Neural cell (in vitro differentiated cells): ENCODE results near the gene RRP1. TPM values are rescaled to one million over a fixed set of nuclear protein-coding genes. Genes with fewer than 3 reads are reported as not detected.

Source experiments
- H2AFZ ChIP-seq: fragments of 200-600, 300-800 bp; sonication (generic), shearing (Covaris generic); 2 replicates; pipeline ENCODE4 v1.6.0; 2014; ENCODE audit warnings: low read depth, mild to moderate bottlenecking, antibody characterized with exemption, low read length, moderate library complexity
- H3F3A ChIP-seq: fragments of 200-600 bp; shearing (Covaris generic); 2 replicates; pipeline ENCODE4 v1.6.1; 2016; ENCODE audit warnings: mild to moderate bottlenecking, moderate library complexity, mixed read lengths, antibody characterized with exemption, low read length; ENCODE audit not compliant: insufficient read depth, poor library complexity, severe bottlenecking
- H3K27ac ChIP-seq: fragments of 200-600, 300-800 bp; sonication (generic), shearing (Covaris generic); 2 replicates; pipeline ENCODE4 v1.5.1; 2014; ENCODE audit warnings: mild to moderate bottlenecking, low read length, moderate library complexity
- H3K27me3 ChIP-seq: fragments of 300-800, 200-600 bp; sonication (generic), shearing (Covaris generic); 2 replicates; pipeline ENCODE4 v1.6.0; 2014; ENCODE audit warnings: mild to moderate bottlenecking, low read depth, low read length, moderate library complexity; ENCODE audit not compliant: insufficient read depth
- H3K36me3 ChIP-seq: fragments of 300-800, 200-600 bp; sonication (generic), shearing (Covaris generic); 2 replicates; pipeline ENCODE4 v1.5.1; 2014; ENCODE audit warnings: mild to moderate bottlenecking, antibody characterized with exemption, low read length, moderate library complexity; ENCODE audit not compliant: insufficient read depth
- H3K4me2 ChIP-seq: fragments of 300-800, 200-600 bp; sonication (generic), shearing (Covaris generic); 2 replicates; pipeline ENCODE4 v1.6.0; 2014; ENCODE audit warnings: mild to moderate bottlenecking, low read length
- H3K4me3 ChIP-seq: fragments of 300-800, 200-600 bp; sonication (generic), shearing (Covaris generic); 2 replicates; pipeline ENCODE4 v1.5.1; 2014; ENCODE audit warnings: mild to moderate bottlenecking, low read length, moderate library complexity
- H3K79me2 ChIP-seq: fragments of 200-600 bp; shearing (Covaris generic); replicated peaks from 2 replicates; pipeline ENCODE4 v1.6.0; 2014; ENCODE audit warnings: mild to moderate bottlenecking, low read length, moderate library complexity; ENCODE audit not compliant: insufficient read depth
- H3K9ac ChIP-seq: fragments of 300-800, 200-600 bp; sonication (generic), shearing (Covaris generic); 2 replicates; pipeline ENCODE4 v1.6.1; 2016; ENCODE audit warnings: mild to moderate bottlenecking, low read length, mixed read lengths
- H3K9me2 ChIP-seq: fragments of 200-600 bp; shearing (Covaris generic); 2 replicates; pipeline ENCODE4 v1.6.1; 2016; ENCODE audit warnings: mild to moderate bottlenecking, low read length, mixed read lengths; ENCODE audit not compliant: insufficient read depth
- H3K9me3 ChIP-seq: fragments of 200-600, 300-800 bp; sonication (generic), shearing (Covaris generic); 2 replicates; pipeline ENCODE4 v1.6.1; 2016; ENCODE audit warnings: mild to moderate bottlenecking, mixed run types, low read length, moderate library complexity, mixed read lengths
- H4K20me1 ChIP-seq: fragments of 200-600 bp; shearing (Covaris generic); 2 replicates; pipeline ENCODE4 v1.6.1; 2016; ENCODE audit warnings: mild to moderate bottlenecking, mixed run types; ENCODE audit not compliant: insufficient read depth
- CTCF ChIP-seq: fragments of 450-650 bp; IDR thresholded peaks from 2 replicates; pipeline ENCODE4 v1.5.1; 2014; ENCODE audit warnings: antibody characterized with exemption, mild to moderate bottlenecking, moderate library complexity; ENCODE audit not compliant: poor library complexity, severe bottlenecking
- EP300 ChIP-seq: fragments of 450-650 bp; conservative IDR thresholded peaks from 2 replicates; pipeline ENCODE4 v1.6.1; 2014; ENCODE audit warnings: antibody characterized with exemption, mild to moderate bottlenecking, moderate library complexity; ENCODE audit not compliant: poor library complexity, severe bottlenecking
- EZH2 ChIP-seq: fragments of 200-600, 300-800 bp; shearing (Covaris generic), sonication (generic); IDR thresholded peaks from 2 replicates; pipeline ENCODE4 v1.6.1; 2014; ENCODE audit warnings: antibody characterized with exemption, low read length, borderline replicate concordance, mild to moderate bottlenecking; ENCODE audit not compliant: insufficient read depth, poor library complexity, severe bottlenecking
- MXI1 ChIP-seq: fragments of 450-650 bp; conservative IDR thresholded peaks from 2 replicates; pipeline ENCODE4 v1.6.1; 2014; ENCODE audit warnings: antibody characterized with exemption, mild to moderate bottlenecking; ENCODE audit not compliant: poor library complexity, severe bottlenecking
- POLR2AphosphoS5 ChIP-seq: IDR thresholded peaks from 2 replicates; pipeline ENCODE4 v1.6.1; 2012
- RAD21 ChIP-seq: fragments of 450-650 bp; conservative IDR thresholded peaks from 2 replicates; pipeline ENCODE4 v1.6.1; 2014; ENCODE audit warnings: antibody characterized with exemption, mild to moderate bottlenecking, moderate library complexity
- SMC3 ChIP-seq: fragments of 450-650 bp; conservative IDR thresholded peaks from 2 replicates; pipeline ENCODE4 v1.6.1; 2014; ENCODE audit warnings: antibody characterized with exemption, mild to moderate bottlenecking, moderate library complexity; ENCODE audit not compliant: poor library complexity
- TAF1 ChIP-seq: IDR thresholded peaks from 2 replicates; pipeline ENCODE4 v1.6.1; 2012; ENCODE audit warnings: low read depth
- polyA plus RNA-seq: library from polyadenylated mRNA; depleted of rRNA; stranded (reverse); fragments of >200 nt; gene quantifications from 2 replicates; pipeline ENCODE4 v1.2.3, GENCODE V29; 2014
- TF ChIP-seq, protein P1 (sequence below): IDR thresholded peaks from 2 replicates; pipeline ENCODE4 v1.6.1; 2012; ENCODE audit warnings: borderline replicate concordance

RRP1 gene
- polyA plus RNA-seq, 1 donor from 2014 or later = 35.8 TPM

GRCh38 chr21:43740497-43741156, 48.8 kb upstream of the RRP1 start:
- no peak for TF ChIP-seq EZH2
- TF ChIP-seq TAF1 = no peak
- TF ChIP-seq MXI1 = no peak
- TF ChIP-seq, protein P1, sequence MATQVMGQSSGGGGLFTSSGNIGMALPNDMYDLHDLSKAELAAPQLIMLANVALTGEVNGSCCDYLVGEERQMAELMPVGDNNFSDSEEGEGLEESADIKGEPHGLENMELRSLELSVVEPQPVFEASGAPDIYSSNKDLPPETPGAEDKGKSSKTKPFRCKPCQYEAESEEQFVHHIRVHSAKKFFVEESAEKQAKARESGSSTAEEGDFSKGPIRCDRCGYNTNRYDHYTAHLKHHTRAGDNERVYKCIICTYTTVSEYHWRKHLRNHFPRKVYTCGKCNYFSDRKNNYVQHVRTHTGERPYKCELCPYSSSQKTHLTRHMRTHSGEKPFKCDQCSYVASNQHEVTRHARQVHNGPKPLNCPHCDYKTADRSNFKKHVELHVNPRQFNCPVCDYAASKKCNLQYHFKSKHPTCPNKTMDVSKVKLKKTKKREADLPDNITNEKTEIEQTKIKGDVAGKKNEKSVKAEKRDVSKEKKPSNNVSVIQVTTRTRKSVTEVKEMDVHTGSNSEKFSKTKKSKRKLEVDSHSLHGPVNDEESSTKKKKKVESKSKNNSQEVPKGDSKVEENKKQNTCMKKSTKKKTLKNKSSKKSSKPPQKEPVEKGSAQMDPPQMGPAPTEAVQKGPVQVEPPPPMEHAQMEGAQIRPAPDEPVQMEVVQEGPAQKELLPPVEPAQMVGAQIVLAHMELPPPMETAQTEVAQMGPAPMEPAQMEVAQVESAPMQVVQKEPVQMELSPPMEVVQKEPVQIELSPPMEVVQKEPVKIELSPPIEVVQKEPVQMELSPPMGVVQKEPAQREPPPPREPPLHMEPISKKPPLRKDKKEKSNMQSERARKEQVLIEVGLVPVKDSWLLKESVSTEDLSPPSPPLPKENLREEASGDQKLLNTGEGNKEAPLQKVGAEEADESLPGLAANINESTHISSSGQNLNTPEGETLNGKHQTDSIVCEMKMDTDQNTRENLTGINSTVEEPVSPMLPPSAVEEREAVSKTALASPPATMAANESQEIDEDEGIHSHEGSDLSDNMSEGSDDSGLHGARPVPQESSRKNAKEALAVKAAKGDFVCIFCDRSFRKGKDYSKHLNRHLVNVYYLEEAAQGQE = no peak
- TF ChIP-seq POLR2AphosphoS5 = no peak
- no peak for TF ChIP-seq EP300
- no peak for TF ChIP-seq SMC3
- TF ChIP-seq RAD21 = no peak
- TF ChIP-seq CTCF = no peak
- no peaks in the 10 kb centered on the region for H3K79me2 ChIP-seq
- H3K27me3 ChIP-seq = no peaks in the 10 kb centered on the region
- H3K9me2 ChIP-seq = no peaks in the 10 kb centered on the region
- H3K4me2 ChIP-seq = no peak overlapping the region
- H3K9me3 ChIP-seq = no peaks in the 10 kb centered on the region
- no peaks in the 10 kb centered on the region for H3F3A ChIP-seq
- H3K9ac ChIP-seq = no peak overlapping the region
- no peaks in the 10 kb centered on the region for H4K20me1 ChIP-seq
- no peak overlapping the region for H3K4me3 ChIP-seq
- no peak overlapping the region for H2AFZ ChIP-seq
- H3K36me3 ChIP-seq = no peaks in the 10 kb centered on the region
- H3K27ac ChIP-seq = no peak overlapping the region

DNA sequence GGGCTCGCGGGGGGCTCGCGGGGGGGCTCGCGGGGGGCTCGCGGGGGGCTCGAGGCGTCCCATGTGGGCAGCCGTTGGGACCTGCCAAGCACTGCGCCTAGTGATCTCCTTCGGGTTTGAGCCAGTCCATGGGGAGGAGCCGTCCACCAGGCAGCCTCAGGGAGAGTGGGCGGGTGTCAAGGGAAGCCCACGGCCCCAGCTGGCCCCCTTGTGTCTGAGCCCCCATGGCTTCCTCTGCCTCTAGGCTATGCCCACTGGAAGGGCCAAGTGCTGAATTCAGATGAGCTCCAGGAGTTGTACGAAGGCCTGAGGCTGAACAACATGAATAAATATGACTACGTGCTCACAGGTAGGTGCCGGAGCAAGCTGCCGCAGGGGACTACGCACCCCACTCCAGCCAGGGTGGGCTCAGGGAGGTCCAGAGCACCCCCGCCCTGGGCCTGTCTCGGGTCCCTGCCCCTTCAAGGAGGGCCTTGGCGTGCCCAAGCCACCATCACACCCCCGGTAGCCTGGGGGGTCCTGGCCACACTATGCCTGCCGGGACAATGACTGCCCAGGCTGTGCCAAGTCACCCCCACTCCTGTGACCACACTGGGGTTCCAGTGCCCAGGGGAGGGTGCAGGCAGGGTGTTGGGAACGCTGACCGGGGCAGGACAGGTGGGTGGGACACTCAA, 47.8 kb upstream of the RRP1 start:
- TF ChIP-seq TAF1 = no peak
- no peak for TF ChIP-seq RAD21
- no peak for TF ChIP-seq MXI1
- no peak for TF ChIP-seq POLR2AphosphoS5
- no peak for TF ChIP-seq EZH2
- no peak for TF ChIP-seq SMC3
- no peak for TF ChIP-seq EP300
- TF ChIP-seq, protein P1 = no peak
- no peak for TF ChIP-seq CTCF
- no peaks in the 10 kb centered on the region for H3K9me3 ChIP-seq
- no peaks in the 10 kb centered on the region for H3K36me3 ChIP-seq
- no peak overlapping the region for H2AFZ ChIP-seq
- no peak overlapping the region for H3K4me3 ChIP-seq
- no peaks in the 10 kb centered on the region for H3K79me2 ChIP-seq
- H3K9ac ChIP-seq = no peak overlapping the region
- H4K20me1 ChIP-seq = no peaks in the 10 kb centered on the region
- no peaks in the 10 kb centered on the region for H3K9me2 ChIP-seq
- no peaks in the 10 kb centered on the region for H3F3A ChIP-seq
- no peak overlapping the region for H3K4me2 ChIP-seq
- H3K27me3 ChIP-seq = no peaks in the 10 kb centered on the region
- H3K27ac ChIP-seq = no peak overlapping the region
